Sigmoid colon (tissue), 4 donors: Measurements from ENCODE around the gene SHFL.

ENCODE experiments used
- EP300 ChIP-seq, 4 donors: sonication (generic); formaldehyde crosslinking; IDR thresholded peaks; one replicate each; pipeline ENCODE4 v1.6.1; 2017; ENCODE audit warnings: antibody characterized with exemption in 4 of 4
- POLR2A ChIP-seq, 2 donors: fragments of 450-650 bp; IDR thresholded peaks; one replicate each; pipeline ENCODE4 v1.6.1; 2016; ENCODE audit warnings: antibody characterized with exemption in 2 of 2, mild to moderate bottlenecking in 2 of 2, moderate library complexity in 2 of 2
- TF ChIP-seq, protein P1 (sequence below), 4 experiments: fragments of 450-650 bp in 3 of 4; fragments of 200-600 bp in 1 of 4; IDR thresholded peaks; one replicate each; pipeline ENCODE4 v1.5.1; 2016 to 2019; ENCODE audit warnings: antibody characterized with exemption in 4 of 4, mild to moderate bottlenecking in 3 of 4, moderate library complexity in 2 of 4

GRCh38 chr19:10076535-10076934 is 9.6 kb upstream of the SHFL start:
- TF ChIP-seq POLR2A (IDR thresholded peaks at IDR 0.05) = no peak
- TF ChIP-seq, protein P1, sequence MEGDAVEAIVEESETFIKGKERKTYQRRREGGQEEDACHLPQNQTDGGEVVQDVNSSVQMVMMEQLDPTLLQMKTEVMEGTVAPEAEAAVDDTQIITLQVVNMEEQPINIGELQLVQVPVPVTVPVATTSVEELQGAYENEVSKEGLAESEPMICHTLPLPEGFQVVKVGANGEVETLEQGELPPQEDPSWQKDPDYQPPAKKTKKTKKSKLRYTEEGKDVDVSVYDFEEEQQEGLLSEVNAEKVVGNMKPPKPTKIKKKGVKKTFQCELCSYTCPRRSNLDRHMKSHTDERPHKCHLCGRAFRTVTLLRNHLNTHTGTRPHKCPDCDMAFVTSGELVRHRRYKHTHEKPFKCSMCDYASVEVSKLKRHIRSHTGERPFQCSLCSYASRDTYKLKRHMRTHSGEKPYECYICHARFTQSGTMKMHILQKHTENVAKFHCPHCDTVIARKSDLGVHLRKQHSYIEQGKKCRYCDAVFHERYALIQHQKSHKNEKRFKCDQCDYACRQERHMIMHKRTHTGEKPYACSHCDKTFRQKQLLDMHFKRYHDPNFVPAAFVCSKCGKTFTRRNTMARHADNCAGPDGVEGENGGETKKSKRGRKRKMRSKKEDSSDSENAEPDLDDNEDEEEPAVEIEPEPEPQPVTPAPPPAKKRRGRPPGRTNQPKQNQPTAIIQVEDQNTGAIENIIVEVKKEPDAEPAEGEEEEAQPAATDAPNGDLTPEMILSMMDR (IDR thresholded peaks at IDR 0.05) = no peak
- no peak for TF ChIP-seq EP300 (IDR thresholded peaks at IDR 0.05)
